H9 (cell line): Measurements from ENCODE around the gene IFI44. TPM values are rescaled to one million over a fixed set of nuclear protein-coding genes. Genes with fewer than 3 reads are reported as not detected.

ENCODE experiments used
- DNase-seq: peaks from one replicate; pipeline ENCODE4 v3.0.0-alpha.2; 2017
- H2AFZ ChIP-seq: one replicate; pipeline ENCODE4 v1.6.1; 2013; ENCODE audit warnings: mild to moderate bottlenecking, low read length, control low read depth, moderate library complexity
- H2AK5ac ChIP-seq: 2 replicates; pipeline ENCODE4 v1.6.1; 2013; ENCODE audit warnings: low read length, control low read depth, mixed read lengths; ENCODE audit not compliant: insufficient read length
- H2BK120ac ChIP-seq: one replicate; pipeline ENCODE4 v1.6.1; 2013; ENCODE audit warnings: low read depth, mild to moderate bottlenecking, low read length, control low read depth, inconsistent platforms; ENCODE audit not compliant: poor library complexity, severe bottlenecking
- H2BK12ac ChIP-seq: 2 replicates; pipeline ENCODE4 v1.6.1; 2013; ENCODE audit warnings: low read length, control low read depth, mixed read lengths, low read depth; ENCODE audit not compliant: insufficient read length
- H2BK15ac ChIP-seq: 2 replicates; pipeline ENCODE4 v1.6.1; 2013; ENCODE audit warnings: low read depth, low read length, control low read depth
- H2BK20ac ChIP-seq: one replicate; pipeline ENCODE4 v1.6.1; 2013; ENCODE audit warnings: low read depth, mild to moderate bottlenecking, low read length, control low read depth, inconsistent platforms; ENCODE audit not compliant: poor library complexity, severe bottlenecking
- H2BK5ac ChIP-seq: 2 replicates; pipeline ENCODE4 v1.6.1; 2013; ENCODE audit warnings: low read length, control low read depth, mixed read lengths; ENCODE audit not compliant: insufficient read length
- H3K14ac ChIP-seq: 2 replicates; pipeline ENCODE4 v1.6.1; 2013; ENCODE audit warnings: low read length, control low read depth; ENCODE audit not compliant: insufficient read depth
- H3K18ac ChIP-seq: 2 replicates; pipeline ENCODE4 v1.6.1; 2013; ENCODE audit warnings: low read depth, mild to moderate bottlenecking, mixed read lengths, low read length, control low read depth; ENCODE audit not compliant: insufficient read length
- H3K23ac ChIP-seq: 2 replicates; pipeline ENCODE4 v1.6.1; 2013; ENCODE audit warnings: low read length, control low read depth, mixed read lengths, low read depth; ENCODE audit not compliant: insufficient read length
- H3K23me2 ChIP-seq: 2 replicates; pipeline ENCODE4 v1.6.1; 2013; ENCODE audit warnings: low read depth, mild to moderate bottlenecking, mixed read lengths, low read length, control low read depth; ENCODE audit not compliant: insufficient read length, poor library complexity, severe bottlenecking
- H3K27ac ChIP-seq: 2 replicates; pipeline ENCODE4 v1.5.1; 2013; ENCODE audit warnings: low read length, control low read depth, mixed read lengths, low read depth; ENCODE audit not compliant: insufficient read length
- H3K27me3 ChIP-seq: 2 replicates; pipeline ENCODE4 v1.6.1; 2013; ENCODE audit warnings: low read length, control low read depth, inconsistent platforms; ENCODE audit not compliant: insufficient read depth
- H3K4ac ChIP-seq: 2 replicates; pipeline ENCODE4 v1.6.1; 2013; ENCODE audit warnings: low read depth, mild to moderate bottlenecking, control low read depth, inconsistent platforms, low read length, moderate library complexity
- H3K4me1 ChIP-seq: 2 replicates; pipeline ENCODE4 v1.6.1; 2013; ENCODE audit warnings: low read length, control low read depth, inconsistent platforms; ENCODE audit not compliant: insufficient read depth
- H3K4me2 ChIP-seq: 2 replicates; pipeline ENCODE4 v1.6.1; 2013; ENCODE audit warnings: low read length, control low read depth, mixed read lengths; ENCODE audit not compliant: insufficient read length, insufficient read depth
- H3K56ac ChIP-seq: 2 replicates; pipeline ENCODE4 v1.6.1; 2013; ENCODE audit warnings: low read depth, mild to moderate bottlenecking, mixed read lengths, low read length, control low read depth; ENCODE audit not compliant: insufficient read length
- H3K79me1 ChIP-seq: 2 replicates; pipeline ENCODE4 v1.6.1; 2013; ENCODE audit warnings: low read depth, mild to moderate bottlenecking, moderate library complexity, low read length, control low read depth, inconsistent platforms; ENCODE audit not compliant: insufficient read depth, poor library complexity, severe bottlenecking
- H3K79me2 ChIP-seq: 2 replicates; pipeline ENCODE4 v1.6.1; 2013; ENCODE audit warnings: low read length, control low read depth, inconsistent platforms; ENCODE audit not compliant: insufficient read depth
- H3K9ac ChIP-seq: 2 replicates; pipeline ENCODE4 v1.6.1; 2013; ENCODE audit warnings: low read length, control low read depth, mixed read lengths; ENCODE audit not compliant: insufficient read length; ENCODE audit errors: extremely low read depth
- H3K9me3 ChIP-seq: one replicate; pipeline ENCODE4 v1.6.1; 2013; ENCODE audit warnings: low read depth, low read length, inconsistent platforms; ENCODE audit not compliant: control insufficient read depth
- H3T11ph ChIP-seq: one replicate; pipeline ENCODE4 v1.6.1; 2013; ENCODE audit warnings: mild to moderate bottlenecking, low read length, control low read depth, inconsistent platforms
- H4K20me1 ChIP-seq: one replicate; pipeline ENCODE4 v1.6.1; 2013; ENCODE audit not compliant: control insufficient read depth, insufficient read length, insufficient read depth
- H4K5ac ChIP-seq: 2 replicates; pipeline ENCODE4 v1.6.1; 2013; ENCODE audit warnings: low read depth, mild to moderate bottlenecking, mixed read lengths, low read length, control low read depth; ENCODE audit not compliant: insufficient read length
- H4K8ac ChIP-seq: replicated peaks from 2 replicates; pipeline ENCODE4 v1.6.1; 2013; ENCODE audit warnings: low read length, control low read depth, mixed read lengths, low read depth; ENCODE audit not compliant: insufficient read length
- H4K91ac ChIP-seq: 2 replicates; pipeline ENCODE4 v1.6.1; 2013; ENCODE audit warnings: low read depth, mild to moderate bottlenecking, moderate library complexity, mixed read lengths, low read length, control low read depth; ENCODE audit not compliant: insufficient read length
- H3K27ac Mint-ChIP-seq, 3 experiments: 2 replicates in 2 of 3; 3 replicates in 1 of 3; pipeline ENCODE4 v1.8.0; 2020 to 2021; ENCODE audit warnings: mixed read lengths in 3 of 3, mild to moderate bottlenecking in 1 of 3, moderate library complexity in 1 of 3
- H3K27me3 Mint-ChIP-seq: 2 replicates; pipeline ENCODE4 v1.8.0; 2021; ENCODE audit warnings: low read depth, mild to moderate bottlenecking, moderate library complexity, mixed read lengths
- H3K36me3 Mint-ChIP-seq, 3 experiments: 2 replicates in 2 of 3; 3 replicates in 1 of 3; pipeline ENCODE4 v1.8.0; 2020 to 2021; ENCODE audit warnings: low read depth in 3 of 3, mixed read lengths in 3 of 3; ENCODE audit not compliant: insufficient read depth in 1 of 3
- H3K4me1 Mint-ChIP-seq, 2 experiments: 2 replicates each; pipeline ENCODE4 v1.8.0; 2020; ENCODE audit warnings: mixed read lengths in 2 of 2
- H3K4me3 Mint-ChIP-seq, 2 experiments: 2 replicates in 1 of 2; 3 replicates in 1 of 2; pipeline ENCODE4 v1.8.0; 2020 to 2021; ENCODE audit warnings: mild to moderate bottlenecking in 2 of 2, mixed read lengths in 2 of 2, moderate library complexity in 1 of 2
- H3K9me3 Mint-ChIP-seq, 2 experiments: 2 replicates in 1 of 2; 3 replicates in 1 of 2; pipeline ENCODE4 v1.8.0; 2020; ENCODE audit warnings: mild to moderate bottlenecking in 2 of 2, mixed read lengths in 2 of 2, moderate library complexity in 1 of 2
- CTCF ChIP-seq: fragments of 200-600 bp; sonication (generic); conservative IDR thresholded peaks from 3 replicates; pipeline ENCODE4 v1.8.0; 2021; ENCODE audit warnings: antibody characterized with exemption, mild to moderate bottlenecking
- WGBS: extraction: QIAGEN DNeasy Blood & Tissue Kit; methylation state at CpG from one replicate; pipeline ENCODE4 v1.1.7; 2013; ENCODE audit warnings: missing lambda C conversion rate, low lambda C conversion rate, mixed read lengths; ENCODE audit not compliant: insufficient read length; ENCODE audit errors: extremely low coverage; 5-methylcytosine and 5-hydroxymethylcytosine counted together
- total RNA-seq: library from RNA; stranded (reverse); gene quantifications from 2 replicates; pipeline ENCODE4 v1.2.1, GENCODE V29; 2021

The IFI44 gene
- total RNA-seq, 1 experiment from 2014 or later, result not detected

GRCh38 chr1:78687315-78687714 lies 37.7 kb downstream of the IFI44 start:
- Histone ChIP-seq H3K14ac (no peak overlapping the region), H3T11ph (no peak overlapping the region), H3K9ac (no peak overlapping the region), H3K4me1 (no peaks in the 10 kb centered on the region), H2BK120ac (no peak overlapping the region), H3K18ac (no peak overlapping the region), H4K8ac (no peak overlapping the region), H2AK5ac (no peak overlapping the region), H3K4me2 (no peak overlapping the region), H4K5ac (no peak overlapping the region), H3K23ac (no peak overlapping the region), H3K27ac (no peak overlapping the region), H3K27me3 (no peaks in the 10 kb centered on the region; the same call in 1 of the 2 replicates), H4K91ac (no peak overlapping the region), H2BK15ac (no peak overlapping the region), H3K4ac (no peak overlapping the region), H3K79me1 (no peaks in the 10 kb centered on the region), H2BK20ac (no peak overlapping the region), H2BK12ac (no peak overlapping the region), H4K20me1 (no peaks in the 10 kb centered on the region), H2AFZ (no peak overlapping the region), H3K56ac (no peak overlapping the region), H3K79me2 (no peaks in the 10 kb centered on the region), H2BK5ac (no peak overlapping the region), H3K23me2 (no peaks in the 10 kb centered on the region), H3K9me3 (no peaks in the 10 kb centered on the region)
- WGBS, result no CpG with 5 or more reads among the region's 1 CpG
- Mint-ChIP-seq H3K4me3 (no peak overlapping the region), H3K36me3 (peaks cover 0 to 11% (median 3%) of the 10 kb centered on the region in 3 experiments; a peak in 3 of 7 replicates), H3K4me1 (no peaks in the 10 kb centered on the region), H3K9me3 (peaks cover 4 to 7% of the 10 kb centered on the region in 2 experiments; a peak in 3 of 5 replicates), H3K27ac (no peak overlapping the region), H3K27me3 (no peaks in the 10 kb centered on the region)
- no peak for DNase-seq
- TF ChIP-seq CTCF, result no peak
